GM19452 (cell line): ENCODE results near the gene EPHA3.

ENCODE experiments used
- ATAC-seq: cut with Tn5 transposase; IDR thresholded peaks from one replicate; pipeline ENCODE4 v1.9.1; 2021; ENCODE audit not compliant: unreplicated experiment

EPHA3 gene

DNA sequence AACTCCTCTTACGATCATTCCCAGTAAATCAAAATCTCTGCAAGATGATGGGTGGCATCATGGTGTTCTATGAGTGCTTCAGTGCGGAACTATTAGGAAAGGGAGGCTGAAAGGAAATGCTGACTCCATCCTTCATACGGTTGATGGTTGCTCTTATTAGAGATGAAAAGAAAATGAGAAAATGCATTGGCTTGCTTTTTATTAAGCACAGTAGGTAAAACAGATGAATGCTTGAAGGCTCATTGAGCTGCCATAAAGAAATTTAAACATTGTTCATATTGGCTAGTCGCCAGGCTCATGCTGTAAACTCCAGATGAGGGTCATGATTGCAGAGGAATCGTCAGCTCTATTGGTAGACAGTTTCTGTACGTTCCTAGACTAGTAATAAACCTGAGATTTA, 115.8 kb downstream of the EPHA3 start:
- no peak for ATAC-seq

DNA sequence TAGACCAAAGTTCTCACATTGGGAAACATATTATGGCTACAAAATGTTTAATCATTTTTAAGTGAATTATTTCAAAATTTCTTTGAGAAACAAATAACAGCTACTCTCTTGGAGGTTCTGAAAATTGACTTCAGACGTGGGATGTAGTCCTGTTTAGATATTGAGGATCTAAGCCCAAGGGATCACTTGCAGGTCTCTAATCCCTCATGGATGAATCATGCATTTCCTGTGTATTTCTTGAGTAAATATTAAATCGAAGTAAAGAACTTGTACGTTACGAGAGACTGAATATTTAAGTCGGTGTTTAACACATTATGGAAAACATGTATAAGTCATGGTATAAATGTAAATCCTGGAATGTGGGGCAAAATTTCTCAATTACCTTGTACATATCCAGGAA, 119.8 kb downstream of the EPHA3 start:
- ATAC-seq: no peak

DNA sequence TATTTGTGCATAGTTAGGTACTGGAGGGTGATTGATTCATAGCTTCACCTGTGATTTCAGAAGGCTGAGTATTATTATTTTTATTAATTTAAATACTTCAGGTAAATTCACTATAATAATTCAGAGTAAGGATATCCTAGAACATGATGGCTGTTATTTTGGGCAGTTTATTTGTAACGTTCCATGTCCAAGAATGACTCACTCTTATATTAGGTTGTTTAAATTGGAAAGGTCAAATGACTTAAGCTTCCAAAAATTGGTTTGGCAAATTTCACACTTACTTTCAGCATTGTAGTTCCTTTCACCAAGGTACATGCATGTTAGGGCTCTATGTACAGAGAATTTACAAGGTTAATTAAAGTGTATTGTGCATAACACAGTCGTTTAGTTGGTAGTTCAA, 120.2 kb downstream of the EPHA3 start:
- ATAC-seq: no peak

DNA sequence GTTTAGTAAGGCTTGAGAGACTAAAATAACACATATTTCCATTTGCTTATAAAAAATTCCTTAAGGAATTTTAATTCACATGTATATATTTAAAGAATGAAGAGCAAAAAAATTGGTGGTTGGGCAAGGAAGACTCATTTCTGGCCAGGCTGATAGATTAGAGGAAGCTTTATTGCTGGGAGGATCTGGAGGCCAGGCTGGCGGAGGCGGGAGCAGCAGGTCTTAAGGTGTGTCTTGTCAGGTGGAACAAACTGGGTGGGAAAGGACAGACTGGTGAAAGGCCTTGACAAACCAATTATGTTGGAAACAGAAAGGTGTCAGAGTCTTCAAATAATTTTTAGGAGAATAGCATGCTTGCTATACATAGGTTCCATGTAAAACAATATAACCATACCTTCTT, 124.7 kb downstream of the EPHA3 start:
- ATAC-seq: no peak

DNA sequence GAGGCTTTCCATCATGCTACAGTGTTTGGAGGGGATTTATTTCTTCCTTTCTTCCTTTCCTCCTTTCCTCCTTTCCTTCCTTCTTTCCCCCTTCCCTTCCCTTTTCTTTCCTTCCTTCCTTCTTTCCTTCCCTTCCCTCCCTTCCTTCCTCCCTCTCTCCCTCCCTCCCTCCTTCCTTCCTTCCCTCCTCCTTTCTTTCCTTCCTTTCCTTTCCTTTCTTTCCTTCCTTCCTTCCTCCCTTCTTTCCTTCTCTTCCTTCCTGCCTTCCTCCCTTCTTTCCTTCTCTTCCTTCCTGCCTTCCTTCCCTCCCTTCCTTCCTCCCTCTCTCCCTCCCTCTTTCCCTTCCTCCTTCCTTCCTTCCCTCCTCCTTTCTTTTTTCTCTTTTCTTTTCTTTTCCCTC, 127.2 kb downstream of the EPHA3 start:
- no peak for ATAC-seq

DNA sequence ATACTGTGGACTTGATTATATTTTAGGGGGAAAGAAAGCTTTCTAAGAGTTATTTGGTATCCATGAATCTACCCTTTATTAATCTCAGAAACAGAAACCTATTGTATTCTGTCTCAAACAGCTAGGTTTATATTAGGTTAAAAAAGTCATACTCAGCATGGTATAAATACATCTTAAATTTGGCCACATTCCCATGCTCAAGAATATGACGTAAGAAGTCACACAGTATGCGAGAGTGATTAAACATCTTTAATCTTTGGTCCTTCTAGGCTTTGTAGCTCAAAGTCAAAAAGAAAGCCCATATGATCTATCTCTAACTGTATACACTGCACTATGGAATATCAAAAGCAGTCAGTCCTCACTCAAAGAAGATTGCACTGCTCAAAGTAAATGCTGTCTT, 131.4 kb downstream of the EPHA3 start:
- ATAC-seq: no peak

DNA sequence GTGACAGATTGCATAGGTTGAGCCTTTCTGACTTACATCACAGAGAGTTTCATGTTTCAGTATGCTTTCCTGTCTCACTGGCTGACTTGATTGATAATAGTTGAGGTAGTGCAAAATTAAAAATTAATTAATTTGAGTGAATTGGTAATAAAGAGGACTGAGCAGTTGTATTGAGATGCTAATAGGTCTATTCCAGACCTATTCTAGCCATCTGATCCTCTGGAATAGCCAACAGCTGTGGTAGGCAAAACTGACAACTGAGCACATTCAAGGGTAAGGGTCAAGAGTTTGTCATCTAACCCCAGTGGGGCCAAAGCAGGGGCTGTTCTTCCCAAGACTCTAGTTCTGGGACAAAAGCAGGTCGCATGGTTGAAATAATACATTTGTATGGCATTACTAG, 132.4 kb downstream of the EPHA3 start:
- ATAC-seq: no peak

DNA sequence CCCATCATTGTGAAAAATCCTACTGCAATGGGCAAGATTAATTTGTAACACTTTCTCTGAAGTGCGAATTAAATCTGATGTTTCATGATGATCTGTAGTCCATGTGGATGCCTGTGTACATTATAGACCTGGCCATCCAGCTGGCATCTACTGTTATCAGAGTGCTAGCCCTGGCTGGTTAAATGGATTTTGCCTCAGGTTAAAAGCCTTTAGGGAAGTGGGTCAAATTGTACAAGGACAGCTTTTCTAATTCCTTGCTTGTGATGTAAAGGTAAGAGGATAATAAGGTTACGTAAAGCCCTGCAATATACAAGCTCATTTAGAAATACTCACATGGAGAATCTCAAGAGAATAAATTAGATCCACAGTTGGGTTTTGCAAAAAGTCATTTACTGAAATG, 138.2 kb downstream of the EPHA3 start:
- no peak for ATAC-seq

DNA sequence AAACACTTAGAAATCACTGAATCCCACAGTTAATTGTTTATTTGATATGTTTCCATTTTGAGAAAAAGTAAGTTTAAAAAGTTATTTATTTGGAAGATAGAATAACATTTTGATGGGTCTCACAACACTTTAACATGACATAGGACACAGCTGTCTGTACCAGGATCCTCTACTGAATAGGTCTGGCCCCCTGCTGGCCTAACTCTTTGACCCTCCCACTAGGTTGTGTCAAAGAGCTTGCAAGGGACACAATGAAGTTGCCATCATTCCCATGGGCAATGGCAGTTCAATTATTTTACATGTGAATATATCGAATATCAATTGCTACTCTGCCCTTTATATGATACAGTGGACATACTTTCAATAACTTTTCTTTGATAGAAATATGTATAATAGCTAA, 138.9 kb downstream of the EPHA3 start:
- ATAC-seq: no peak

DNA sequence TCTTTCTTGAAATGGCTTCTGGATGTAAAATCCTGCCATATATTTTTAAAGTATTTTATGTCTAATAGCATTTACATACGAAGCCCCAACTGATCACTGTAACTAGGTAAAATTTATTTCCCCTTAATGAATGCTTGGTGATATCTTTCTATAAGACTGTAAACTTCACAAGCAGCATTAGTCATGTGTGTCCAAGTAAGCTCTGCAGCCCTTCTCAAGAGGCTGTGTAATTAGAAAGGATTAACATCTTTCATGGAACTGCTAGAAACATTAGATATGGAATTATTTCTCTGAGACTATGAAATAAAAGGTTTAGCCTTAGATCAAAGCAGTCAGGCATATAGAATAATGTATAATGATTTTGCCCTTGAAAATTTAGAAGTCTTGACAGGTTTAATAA, 143.3 kb downstream of the EPHA3 start:
- no peak for ATAC-seq

DNA sequence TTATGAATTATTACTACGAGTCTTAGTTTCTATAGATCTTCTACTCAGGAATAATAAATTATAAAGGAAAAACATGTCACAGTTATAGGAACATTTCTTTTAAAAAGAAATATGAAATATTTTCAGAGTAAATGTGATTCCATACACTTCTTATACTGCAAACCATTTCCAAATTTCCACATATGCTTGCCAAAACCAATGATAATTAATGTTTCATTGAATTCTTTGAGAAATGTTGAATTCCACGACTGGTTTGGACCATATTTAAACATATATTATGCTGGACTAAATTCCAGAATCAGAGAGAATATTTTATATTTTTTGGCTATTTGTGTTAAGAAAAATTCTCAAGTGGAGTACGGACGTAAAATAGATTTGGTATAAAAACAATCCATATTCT, 144.6 kb downstream of the EPHA3 start:
- ATAC-seq: no peak

DNA sequence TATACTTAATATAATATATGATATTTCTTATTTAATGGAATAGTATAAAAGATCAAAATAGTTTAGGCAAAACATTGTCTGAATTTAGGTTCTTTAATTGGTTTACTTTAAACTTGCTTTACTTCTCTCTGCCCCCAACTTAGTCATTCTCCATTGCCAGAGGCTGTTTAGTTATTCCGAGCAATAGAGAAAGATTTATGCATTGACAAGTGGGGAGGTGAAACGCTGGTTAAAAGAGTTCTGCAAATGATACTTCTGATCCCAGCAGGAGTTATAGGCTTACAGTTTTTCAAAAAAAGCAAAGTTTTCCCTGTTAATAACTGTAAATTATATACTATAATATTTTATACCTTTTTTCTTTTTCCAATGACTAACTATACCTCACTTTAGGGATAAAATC, 145.4 kb downstream of the EPHA3 start:
- no peak for ATAC-seq

DNA sequence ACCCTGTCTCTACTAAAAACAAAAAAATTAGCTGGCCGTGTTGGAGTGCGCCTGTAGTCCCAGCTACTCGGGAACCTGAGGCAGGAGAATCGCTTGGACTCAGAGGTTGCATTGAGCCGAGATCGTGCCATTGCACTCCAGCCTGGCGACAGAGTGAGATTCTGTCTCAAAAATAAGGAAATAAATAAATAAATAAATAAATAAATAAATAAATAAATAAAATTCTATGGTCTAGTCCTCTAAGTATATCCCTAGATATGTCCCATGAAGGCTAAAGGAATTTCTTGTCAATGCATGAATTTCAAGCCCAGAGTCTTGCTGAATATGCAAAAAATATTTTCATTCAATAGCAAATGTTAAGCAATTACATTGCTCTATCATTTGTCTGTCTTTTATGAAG, 149.0 kb downstream of the EPHA3 start:
- ATAC-seq: no peak

DNA sequence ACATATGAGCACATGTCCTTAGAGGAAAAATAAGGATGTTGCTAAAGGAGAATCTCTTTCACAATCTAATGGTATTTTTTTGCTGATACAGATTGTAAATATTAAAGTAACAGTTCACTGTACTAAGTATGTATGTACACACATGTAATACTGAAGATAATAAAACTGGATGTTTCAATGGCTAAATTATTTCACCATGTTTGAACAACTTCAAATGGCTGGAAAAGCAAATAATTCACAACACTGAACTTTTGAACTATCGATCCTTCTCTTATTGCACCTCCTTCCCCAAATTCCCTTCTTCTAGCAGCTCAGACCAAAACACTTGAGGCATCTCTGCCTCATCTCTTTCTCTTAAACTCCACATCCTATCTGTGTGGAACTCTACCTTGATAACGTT, 149.5 kb downstream of the EPHA3 start:
- no peak for ATAC-seq

DNA sequence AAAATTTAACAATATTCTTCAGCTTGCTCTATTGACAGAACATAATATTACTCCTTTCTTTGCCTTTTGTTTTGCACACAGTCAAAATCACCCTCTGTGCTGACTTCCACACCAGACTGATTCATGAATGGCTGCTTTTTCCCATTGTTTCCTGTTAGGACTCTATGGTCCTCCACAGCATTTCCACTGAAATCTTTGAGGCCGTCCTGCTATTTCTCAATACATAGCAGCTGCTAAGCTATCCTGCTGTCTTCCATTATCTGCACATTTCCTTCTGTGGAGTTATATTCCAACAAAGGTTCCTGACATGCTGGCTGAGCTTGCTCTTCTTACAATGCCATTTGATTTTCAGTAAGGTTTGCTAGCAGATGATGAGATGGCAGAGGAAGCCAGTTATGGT, 153.3 kb downstream of the EPHA3 start:
- no peak for ATAC-seq

DNA sequence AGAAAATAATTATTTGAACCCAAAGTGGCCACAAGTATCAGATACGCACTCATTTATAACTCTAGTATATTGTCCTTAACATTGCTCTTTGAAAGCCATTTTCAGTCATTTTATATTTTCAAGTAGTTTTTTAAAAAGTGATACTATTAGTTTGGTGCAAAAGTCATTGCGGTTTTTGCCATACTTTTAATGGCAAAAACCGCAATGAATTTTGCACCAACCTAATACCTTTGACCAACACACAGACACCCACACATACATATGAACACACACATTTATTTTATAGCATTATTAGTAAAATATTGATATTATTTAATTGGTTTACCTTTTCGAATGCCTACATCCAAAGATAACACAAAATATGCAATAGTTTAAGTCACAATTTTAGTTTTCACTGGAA, 154.3 kb downstream of the EPHA3 start:
- ATAC-seq: no peak

DNA sequence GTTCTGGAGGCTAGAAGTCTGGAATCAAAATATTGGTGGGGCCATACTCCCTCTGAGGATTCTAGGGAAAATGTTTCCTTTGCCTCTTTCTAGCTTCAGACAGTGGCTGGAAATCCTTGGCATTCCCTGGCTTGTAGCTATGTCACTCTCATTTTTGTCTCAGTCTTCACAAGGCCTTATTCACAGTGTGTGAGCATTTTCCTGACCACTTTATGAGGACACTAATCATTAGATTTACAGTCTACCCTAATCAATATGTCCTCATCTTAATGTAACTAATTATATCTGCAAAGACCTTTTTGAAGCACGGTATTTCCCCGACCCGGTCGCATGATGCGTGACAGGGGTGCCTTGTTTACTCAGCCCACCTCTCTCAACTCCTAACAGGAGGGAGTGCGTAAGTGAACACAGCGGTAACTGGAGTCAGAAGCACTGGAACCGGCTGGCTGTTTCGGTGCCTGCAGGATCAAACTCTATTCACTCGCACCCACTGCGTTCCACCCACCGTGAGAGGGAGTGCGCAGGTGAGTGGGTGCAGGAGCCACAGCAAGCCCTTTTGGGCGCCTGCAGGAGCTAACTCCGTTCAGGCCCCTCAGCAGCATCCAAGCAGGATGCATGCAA, 155.0 kb downstream of the EPHA3 start:
- ATAC-seq: no peak

DNA sequence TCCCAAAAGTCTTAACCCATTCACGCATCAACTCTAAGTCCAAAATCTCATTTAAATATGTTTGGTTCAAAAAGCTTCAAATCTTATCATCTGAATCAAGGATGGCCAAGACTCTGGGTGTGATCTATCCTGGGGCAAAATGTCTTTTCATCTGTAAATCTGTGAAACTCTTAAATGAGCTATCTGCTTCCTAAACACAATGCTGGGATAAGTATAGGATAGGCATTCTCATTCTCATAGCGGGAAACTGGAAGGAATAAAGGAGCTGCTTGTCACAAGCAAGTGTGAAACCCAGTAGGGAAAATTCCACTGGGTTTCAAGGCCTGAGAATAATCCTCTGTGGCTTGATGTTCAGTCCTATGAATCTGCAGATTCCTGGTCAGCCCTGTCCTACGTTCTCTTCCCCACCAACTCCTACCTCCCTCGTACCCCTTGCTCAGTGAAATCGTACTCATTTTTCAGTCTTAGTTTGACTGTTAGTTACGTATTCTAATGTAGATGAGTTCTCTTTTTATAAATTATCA, 156.7 kb downstream of the EPHA3 start:
- no peak for ATAC-seq

DNA sequence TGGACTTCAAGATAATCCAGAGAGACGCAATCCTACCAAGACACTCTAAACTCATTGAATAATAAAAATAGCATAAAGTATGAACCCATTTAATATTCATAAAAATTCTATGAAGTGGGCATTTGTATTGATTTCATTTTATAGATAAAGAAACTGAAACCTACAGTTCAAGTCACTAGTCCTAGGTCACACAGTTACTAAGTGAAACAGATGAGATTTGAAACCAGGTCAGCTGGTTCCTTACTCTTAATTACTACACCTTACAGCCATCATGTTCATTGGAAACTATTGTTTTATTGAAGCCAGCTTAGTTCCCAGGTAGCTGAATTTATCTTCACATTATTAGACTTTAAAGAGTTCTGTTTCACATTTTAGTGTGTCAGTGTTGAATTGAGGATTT, 158.7 kb downstream of the EPHA3 start:
- ATAC-seq: no peak

DNA sequence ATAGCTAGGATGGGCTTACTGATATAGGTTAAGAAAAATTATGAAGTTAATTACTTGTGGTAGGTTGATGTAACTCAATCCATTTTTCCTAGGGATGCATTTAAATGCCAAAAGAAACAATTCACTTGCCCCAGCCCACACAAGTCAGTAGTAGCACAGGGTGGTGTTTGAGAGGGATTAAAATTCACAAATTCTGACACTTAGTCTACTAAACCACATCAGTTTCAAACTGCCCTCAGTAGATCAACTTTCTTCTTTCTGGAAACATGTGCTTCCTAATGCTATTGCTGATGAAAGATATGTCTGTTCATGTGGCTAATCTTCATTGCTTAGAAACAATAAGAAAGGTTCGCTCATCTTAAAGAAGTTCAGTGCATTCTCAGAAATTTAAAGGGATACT, 160.6 kb downstream of the EPHA3 start:
- ATAC-seq: no peak

DNA sequence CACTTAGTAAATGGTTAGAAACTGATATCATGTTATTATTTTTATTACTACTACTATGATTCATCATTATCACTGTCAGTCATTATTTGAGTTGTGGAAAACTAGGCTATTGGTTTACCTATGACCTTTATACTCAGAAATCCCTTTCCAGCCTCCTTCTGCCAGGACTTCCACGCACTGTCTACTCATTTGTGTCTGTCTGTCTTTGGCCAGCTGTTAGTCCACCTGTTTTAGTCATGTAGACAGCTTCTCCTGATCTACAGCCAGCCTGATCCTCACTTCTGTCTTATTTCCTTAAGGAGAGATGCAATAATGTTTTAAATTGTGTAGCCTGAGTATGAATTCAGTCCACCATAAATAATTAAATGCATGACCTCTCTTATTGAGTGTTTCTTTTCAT, 162.8 kb downstream of the EPHA3 start:
- ATAC-seq: no peak

DNA sequence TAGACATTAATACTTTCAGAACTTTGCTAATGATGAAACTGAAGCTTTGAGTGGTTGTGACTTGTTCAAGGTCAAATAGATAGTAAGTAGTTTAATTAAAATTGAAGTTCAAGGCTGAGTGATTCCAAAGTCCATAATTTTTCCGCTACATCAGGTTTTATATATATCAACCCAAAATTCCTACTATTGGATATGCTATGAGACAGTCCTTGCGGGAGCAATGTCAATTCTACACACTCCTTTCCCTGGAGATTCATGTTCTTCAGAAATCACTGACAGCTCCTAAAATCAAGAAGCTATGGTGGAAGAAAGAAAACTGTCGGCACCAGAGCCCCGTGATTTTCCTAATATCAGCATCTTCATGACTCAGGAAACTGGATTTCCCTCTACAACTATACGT, 167.6 kb downstream of the EPHA3 start:
- no peak for ATAC-seq

DNA sequence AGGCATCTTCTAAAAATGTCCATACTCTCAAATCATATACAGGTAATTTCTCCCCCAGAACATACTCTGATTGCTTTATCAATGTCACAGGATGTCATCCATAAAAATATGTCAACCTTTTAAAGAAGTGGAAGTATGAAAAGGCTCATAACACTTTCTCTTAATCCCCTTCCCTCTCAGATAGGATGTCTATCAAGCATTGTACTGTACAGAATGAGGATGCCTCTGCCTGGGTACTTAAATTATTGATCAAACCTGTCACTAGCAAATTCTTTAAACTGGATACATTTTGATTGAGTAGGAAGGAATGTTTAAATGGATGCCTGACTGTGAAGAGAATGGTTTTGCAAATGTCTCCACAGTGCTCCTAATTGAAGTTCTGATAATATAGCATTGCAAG, 168.7 kb downstream of the EPHA3 start:
- no peak for ATAC-seq
